ENCODE results near the gene MYRIP. TPM values are rescaled to one million over a fixed set of nuclear protein-coding genes. Genes with fewer than 3 reads are reported as not detected.

The MYRIP gene
- total RNA-seq, 1 donor from 2014 or later: 1.0 TPM

DNA sequence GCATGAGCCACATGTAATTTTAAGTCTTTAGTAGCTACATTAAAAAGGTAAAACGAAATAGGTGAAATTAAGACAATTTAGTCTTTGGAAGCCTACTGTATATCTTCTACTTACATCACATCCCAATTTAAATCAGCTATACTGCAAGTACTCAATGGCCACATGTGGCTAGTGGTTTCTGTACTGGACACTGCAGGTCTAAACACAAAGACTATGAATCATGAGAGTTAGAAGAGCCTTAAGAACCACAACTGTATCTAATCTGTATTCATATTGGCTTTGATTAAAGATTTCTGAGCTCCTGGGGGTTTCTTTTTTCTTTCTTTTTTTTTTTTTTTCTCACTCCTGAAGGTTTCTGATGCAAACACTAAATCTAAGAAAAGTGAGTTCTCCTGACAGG is 497.8 kb downstream of the MYRIP start:
- no peak overlapping the region for H3K9ac ChIP-seq (ENCODE audit: low read depth in 1 of 3, low read length in 3 of 3)
- H3K27me3 ChIP-seq (ENCODE audit: control insufficient read depth in 3 of 3, insufficient read depth in 3 of 3, low read length in 3 of 3): no peaks in the 10 kb centered on the region
- no peak overlapping the region for H3K27ac ChIP-seq (ENCODE audit: low read depth, low read length)
- H3K36me3 ChIP-seq (ENCODE audit: control insufficient read depth in 3 of 3, insufficient read depth in 3 of 3, low read length in 3 of 3): peaks cover 0 to 12% (median 11%) of the 10 kb centered on the region in 3 donors
- H3K4me3 ChIP-seq (ENCODE audit: low read length in 3 of 3): no peak overlapping the region
- H3K4me1 ChIP-seq (ENCODE audit: control insufficient read depth in 3 of 3, insufficient read depth in 3 of 3, low read length in 3 of 3): peaks cover 13 to 37% (median 31%) of the 10 kb centered on the region in 3 donors
- no peaks in the 10 kb centered on the region for H3K9me3 ChIP-seq (ENCODE audit: control insufficient read depth in 3 of 3, low read length in 3 of 3)

- Histone ChIP-seq H3K4me3 (ENCODE audit: low read length in 3 of 3) (peak overlapping the region; percentile 69 to 80 (median 71)), H3K4me1 (ENCODE audit: control insufficient read depth in 3 of 3, insufficient read depth in 3 of 3, low read length in 3 of 3) (peaks cover 12 to 33% (median 29%) of the 10 kb centered on the region in 3 donors), H3K9me3 (ENCODE audit: control insufficient read depth in 3 of 3, low read length in 3 of 3) (no peaks in the 10 kb centered on the region), H3K27ac (ENCODE audit: low read depth, low read length) (peak overlapping the region; percentile 96), H3K27me3 (ENCODE audit: control insufficient read depth in 3 of 3, insufficient read depth in 3 of 3, low read length in 3 of 3) (no peaks in the 10 kb centered on the region), H3K36me3 (ENCODE audit: control insufficient read depth in 3 of 3, insufficient read depth in 3 of 3, low read length in 3 of 3) (peaks cover 5 to 27% (median 21%) of the 10 kb centered on the region in 3 donors), H3K9ac (ENCODE audit: low read depth in 1 of 3, low read length in 3 of 3) (peak overlapping the region; percentile 77 to 95 (median 86))
Measured at GRCh38 chr3:40308725-40309417, 499.5 kb downstream of the MYRIP start.

DNA sequence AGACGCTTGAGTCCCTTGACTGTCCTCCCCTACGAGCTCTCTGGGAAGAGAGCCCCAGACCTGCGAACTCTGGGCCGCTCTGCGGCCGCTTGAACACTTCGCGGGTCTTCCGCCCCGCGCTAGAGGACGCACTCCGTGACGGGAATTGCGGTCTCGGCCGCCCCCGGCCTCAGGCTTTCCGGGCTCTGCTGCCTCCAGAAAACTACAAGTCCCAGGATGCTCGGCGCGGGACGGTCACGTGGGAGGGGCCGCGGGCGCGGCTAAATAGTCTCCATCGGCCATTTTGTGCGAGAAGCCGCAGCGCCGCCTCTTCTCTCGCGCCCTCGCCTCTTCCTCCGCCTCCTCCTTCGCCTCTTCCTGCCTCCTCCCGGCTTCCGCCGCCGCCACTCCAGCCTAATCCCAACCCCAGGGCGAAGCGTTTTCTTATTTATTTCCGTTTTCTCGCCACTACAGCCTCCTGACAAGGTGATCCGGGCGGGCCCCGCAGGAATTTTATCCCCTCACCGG is 500.1 kb downstream of the MYRIP start, which contains the start of gene EIF1B:
EIF1B (plus strand) TSS at position 290 of the 507 bp plus-strand sequence. CDS start 235 bp downstream, outside the sequence.
- no peaks in the 10 kb centered on the region for H3K9me3 ChIP-seq (ENCODE audit: control insufficient read depth in 3 of 3, low read length in 3 of 3)
- H3K36me3 ChIP-seq (ENCODE audit: control insufficient read depth in 3 of 3, insufficient read depth in 3 of 3, low read length in 3 of 3): peaks cover 5 to 32% (median 21%) of the 10 kb centered on the region in 3 donors
- no peaks in the 10 kb centered on the region for H3K27me3 ChIP-seq (ENCODE audit: control insufficient read depth in 3 of 3, insufficient read depth in 3 of 3, low read length in 3 of 3)
- peaks cover 16 to 33% (median 27%) of the 10 kb centered on the region in 3 donors for H3K4me1 ChIP-seq (ENCODE audit: control insufficient read depth in 3 of 3, insufficient read depth in 3 of 3, low read length in 3 of 3)
- H3K4me3 ChIP-seq (ENCODE audit: low read length in 3 of 3): peak within 1 kb of the TSS; percentile 69 to 94 (median 82)
- peak within 1 kb of the TSS; percentile 96 for H3K27ac ChIP-seq (ENCODE audit: low read depth, low read length)
- peak within 1 kb of the TSS; percentile 92 to 95 (median 93) for H3K9ac ChIP-seq (ENCODE audit: low read depth in 1 of 3, low read length in 3 of 3)

Small RNAs within 50 kb of the gene (small RNA-seq; reads per million reads assigned to genes)
- gene RF00264 (not detected), gene RN7SL411P (not detected), gene RNU4-56P (not detected)
